Stimulated activated memory B cell treated with anti-CD40 and anti-IgM and Interleukin-4, amounts not matched to agents 10 μg/mL and 1 μg/mL and 100 μg/mL, for 72 hours (primary cell): ENCODE results near the gene EFCAB11.
A peak's percentile ranks its signal among the peaks of the same experiment; 100 is the strongest.

ENCODE experiments used
- ATAC-seq: fragments of 150-1000 bp; cut with Tn5 transposase; 2 replicates; pipeline ENCODE4 v1.10.0; 2021
- H3K27ac Mint-ChIP-seq: one replicate; pipeline ENCODE4 v1.8.0; 2022; ENCODE audit warnings: mild to moderate bottlenecking, mixed read lengths
- H3K27me3 Mint-ChIP-seq: one replicate; pipeline ENCODE4 v1.8.0; 2022; ENCODE audit warnings: mixed read lengths
- H3K36me3 Mint-ChIP-seq: one replicate; pipeline ENCODE4 v1.8.0; 2022; ENCODE audit warnings: mixed read lengths
- H3K4me1 Mint-ChIP-seq: one replicate; pipeline ENCODE4 v1.8.0; 2022; ENCODE audit warnings: mixed read lengths
- H3K4me3 Mint-ChIP-seq: one replicate; pipeline ENCODE4 v1.8.0; 2022; ENCODE audit warnings: mild to moderate bottlenecking, moderate library complexity, mixed read lengths
- H3K9me3 Mint-ChIP-seq: one replicate; pipeline ENCODE4 v1.8.0; 2022; ENCODE audit warnings: mixed read lengths

Gene EFCAB11

GRCh38 chr14:89773151-89773550 lies 181.4 kb downstream of the EFCAB11 start:
- Mint-ChIP-seq H3K27ac (peak overlapping the region; percentile 45), H3K4me1 (peaks cover 28% of the 10 kb centered on the region), H3K36me3 (no peaks in the 10 kb centered on the region), H3K27me3 (no peaks in the 10 kb centered on the region), H3K4me3 (peak overlapping the region; percentile 1), H3K9me3 (no peaks in the 10 kb centered on the region)
- ATAC-seq = peak; percentile 42

GRCh38 chr14:89771251-89771650 lies 183.3 kb downstream of the EFCAB11 start:
- no peaks in the 10 kb centered on the region for H3K36me3 Mint-ChIP-seq

GRCh38 chr14:89767861-89768268 lies 186.7 kb downstream of the EFCAB11 start:
- peak overlapping the region; percentile 37 for H3K4me3 Mint-ChIP-seq

More at GRCh38 chr14:89771251-89771650, 183.3 kb downstream of the EFCAB11 start:
- no peak for ATAC-seq
- Mint-ChIP-seq H3K9me3 (no peaks in the 10 kb centered on the region), H3K4me1 (peaks cover 45% of the 10 kb centered on the region), H3K4me3 (no peak overlapping the region), H3K27ac (no peak overlapping the region), H3K27me3 (no peaks in the 10 kb centered on the region)

GRCh38 chr14:89767131-89767530 lies 187.4 kb downstream of the EFCAB11 start:
- Mint-ChIP-seq H3K27ac (peak overlapping the region; percentile 62), H3K4me1 (peaks cover 34% of the 10 kb centered on the region), H3K36me3 (no peaks in the 10 kb centered on the region), H3K9me3 (no peaks in the 10 kb centered on the region), H3K4me3 (no peak overlapping the region), H3K27me3 (no peaks in the 10 kb centered on the region)
- no peak for ATAC-seq

More at GRCh38 chr14:89767861-89768268, 186.7 kb downstream of the EFCAB11 start:
- H3K4me1 Mint-ChIP-seq = peaks cover 34% of the 10 kb centered on the region
- peak; percentile 89 for ATAC-seq
- no peaks in the 10 kb centered on the region for H3K9me3 Mint-ChIP-seq
- no peaks in the 10 kb centered on the region for H3K27me3 Mint-ChIP-seq
- peak overlapping the region; percentile 62 for H3K27ac Mint-ChIP-seq
- H3K36me3 Mint-ChIP-seq = no peaks in the 10 kb centered on the region

GRCh38 chr14:89765346-89765745 lies 189.2 kb downstream of the EFCAB11 start:
- H3K27ac Mint-ChIP-seq = no peak overlapping the region
- H3K27me3 Mint-ChIP-seq = no peaks in the 10 kb centered on the region
- H3K4me1 Mint-ChIP-seq = peaks cover 41% of the 10 kb centered on the region
- H3K9me3 Mint-ChIP-seq = no peaks in the 10 kb centered on the region
- H3K4me3 Mint-ChIP-seq = no peak overlapping the region
- H3K36me3 Mint-ChIP-seq = no peaks in the 10 kb centered on the region
- ATAC-seq = no peak

GRCh38 chr14:89760086-89760485 lies 194.4 kb downstream of the EFCAB11 start:
- H3K4me3 Mint-ChIP-seq = no peak overlapping the region
- H3K9me3 Mint-ChIP-seq = peaks cover 5% of the 10 kb centered on the region
- no peak overlapping the region for H3K27ac Mint-ChIP-seq
- no peak for ATAC-seq
- H3K4me1 Mint-ChIP-seq = peaks cover 21% of the 10 kb centered on the region
- no peaks in the 10 kb centered on the region for H3K36me3 Mint-ChIP-seq
- H3K27me3 Mint-ChIP-seq = no peaks in the 10 kb centered on the region

- Mint-ChIP-seq H3K4me1 (peaks cover 17% of the 10 kb centered on the region), H3K36me3 (no peaks in the 10 kb centered on the region), H3K4me3 (no peak overlapping the region), H3K27ac (no peak overlapping the region), H3K27me3 (no peaks in the 10 kb centered on the region), H3K9me3 (peaks cover 8% of the 10 kb centered on the region)
- ATAC-seq = no peak
Measured at GRCh38 chr14:89757313-89757939, 197.1 kb downstream of the EFCAB11 start.

- no peaks in the 10 kb centered on the region for H3K36me3 Mint-ChIP-seq
- peaks cover 8% of the 10 kb centered on the region for H3K9me3 Mint-ChIP-seq
- H3K4me1 Mint-ChIP-seq = peaks cover 4% of the 10 kb centered on the region
- H3K27ac Mint-ChIP-seq = no peak overlapping the region
- no peak overlapping the region for H3K4me3 Mint-ChIP-seq
- no peaks in the 10 kb centered on the region for H3K27me3 Mint-ChIP-seq
- ATAC-seq = no peak
Measured at GRCh38 chr14:89755816-89756215, 198.7 kb downstream of the EFCAB11 start.

GRCh38 chr14:89753828-89754412 lies 200.6 kb downstream of the EFCAB11 start:
- Mint-ChIP-seq H3K36me3 (no peaks in the 10 kb centered on the region), H3K27ac (no peak overlapping the region), H3K4me3 (no peak overlapping the region), H3K4me1 (no peaks in the 10 kb centered on the region), H3K9me3 (peaks cover 8% of the 10 kb centered on the region), H3K27me3 (no peaks in the 10 kb centered on the region)
- ATAC-seq = no peak

- Mint-ChIP-seq H3K4me3 (no peak overlapping the region), H3K9me3 (peaks cover 14% of the 10 kb centered on the region), H3K4me1 (no peaks in the 10 kb centered on the region), H3K27ac (no peak overlapping the region), H3K27me3 (no peaks in the 10 kb centered on the region), H3K36me3 (no peaks in the 10 kb centered on the region)
- no peak for ATAC-seq
Measured at GRCh38 chr14:89750908-89751392, 203.6 kb downstream of the EFCAB11 start.

GRCh38 chr14:89750281-89750755 lies 204.2 kb downstream of the EFCAB11 start:
- no peaks in the 10 kb centered on the region for H3K36me3 Mint-ChIP-seq
- H3K4me1 Mint-ChIP-seq = no peaks in the 10 kb centered on the region
- H3K4me3 Mint-ChIP-seq = no peak overlapping the region
- no peaks in the 10 kb centered on the region for H3K27me3 Mint-ChIP-seq
- no peak for ATAC-seq
- H3K27ac Mint-ChIP-seq = no peak overlapping the region
- H3K9me3 Mint-ChIP-seq = peaks cover 15% of the 10 kb centered on the region

GRCh38 chr14:89748004-89748403 lies 206.5 kb downstream of the EFCAB11 start:
- peaks cover 12% of the 10 kb centered on the region for H3K9me3 Mint-ChIP-seq
- no peak overlapping the region for H3K27ac Mint-ChIP-seq
- no peaks in the 10 kb centered on the region for H3K4me1 Mint-ChIP-seq
- H3K27me3 Mint-ChIP-seq = no peaks in the 10 kb centered on the region
- no peaks in the 10 kb centered on the region for H3K36me3 Mint-ChIP-seq
- ATAC-seq = no peak
- H3K4me3 Mint-ChIP-seq = no peak overlapping the region

- Mint-ChIP-seq H3K27ac (no peak overlapping the region), H3K4me1 (no peaks in the 10 kb centered on the region), H3K27me3 (no peaks in the 10 kb centered on the region), H3K4me3 (no peak overlapping the region), H3K9me3 (peaks cover 12% of the 10 kb centered on the region), H3K36me3 (no peaks in the 10 kb centered on the region)
- no peak for ATAC-seq
Measured at GRCh38 chr14:89747126-89747525, 207.4 kb downstream of the EFCAB11 start.

GRCh38 chr14:89746654-89747053 lies 207.9 kb downstream of the EFCAB11 start:
- Mint-ChIP-seq H3K27me3 (no peaks in the 10 kb centered on the region), H3K36me3 (no peaks in the 10 kb centered on the region), H3K4me1 (no peaks in the 10 kb centered on the region), H3K4me3 (no peak overlapping the region), H3K27ac (no peak overlapping the region), H3K9me3 (peaks cover 12% of the 10 kb centered on the region)
- no peak for ATAC-seq

- Mint-ChIP-seq H3K27ac (no peak overlapping the region), H3K27me3 (no peaks in the 10 kb centered on the region), H3K4me1 (no peaks in the 10 kb centered on the region), H3K36me3 (no peaks in the 10 kb centered on the region), H3K4me3 (no peak overlapping the region), H3K9me3 (peaks cover 12% of the 10 kb centered on the region)
- ATAC-seq = no peak
Measured at GRCh38 chr14:89746135-89746534, 208.4 kb downstream of the EFCAB11 start.
